GM23338 (cell line): ENCODE measurements around the gene MYO5A. TPM values are rescaled to one million over a fixed set of nuclear protein-coding genes. Genes with fewer than 3 reads are reported as not detected.

Source experiments
- ATAC-seq: fragments of 200-7000 bp; cut with Tn5 transposase; 3 replicates; pipeline ENCODE4 v1.9.1; 2020
- DNase-seq: peaks from one replicate; pipeline ENCODE4 v3.0.0-alpha.2; 2015; ENCODE audit warnings: low spot score
- H2AFZ ChIP-seq: fragments of 200-600 bp; sonication (generic); 2 replicates; pipeline ENCODE4 v1.8.0; 2016; ENCODE audit warnings: antibody characterized with exemption, mild to moderate bottlenecking, moderate library complexity
- H3F3A ChIP-seq: fragments of 200-600 bp; sonication (generic); replicated peaks from 2 replicates; pipeline ENCODE4 v1.8.0; 2017; ENCODE audit warnings: antibody characterized with exemption, mixed run types, low read depth
- H3K27ac ChIP-seq: fragments of 200-600 bp; sonication (generic); 2 replicates; pipeline ENCODE4 v1.6.1; 2016; ENCODE audit warnings: low read depth
- H3K27me3 ChIP-seq: fragments of 200-600 bp; sonication (generic); 2 replicates; pipeline ENCODE4 v1.8.0; 2016; ENCODE audit warnings: mild to moderate bottlenecking, mixed run types, moderate library complexity; ENCODE audit not compliant: insufficient read depth
- H3K36me3 ChIP-seq: fragments of 200-600 bp; sonication (generic); 2 replicates; pipeline ENCODE4 v1.8.0; 2016; ENCODE audit warnings: mild to moderate bottlenecking; ENCODE audit not compliant: insufficient read depth
- H3K4me1 ChIP-seq: fragments of 200-600 bp; sonication (generic); 2 replicates; pipeline ENCODE4 v1.8.0; 2016; ENCODE audit warnings: mild to moderate bottlenecking, moderate library complexity; ENCODE audit not compliant: insufficient read depth
- H3K4me2 ChIP-seq: fragments of 200-600 bp; sonication (generic); 2 replicates; pipeline ENCODE4 v1.7.1; 2017; ENCODE audit warnings: mixed run types
- H3K4me3 ChIP-seq: fragments of 200-600 bp; sonication (generic); 2 replicates; pipeline ENCODE4 v1.6.1; 2016; ENCODE audit warnings: mixed run types
- H3K79me2 ChIP-seq: fragments of 200-600 bp; sonication (generic); replicated peaks from 2 replicates; pipeline ENCODE4 v1.8.0; 2017; ENCODE audit warnings: mild to moderate bottlenecking; ENCODE audit not compliant: insufficient read depth
- H3K9me2 ChIP-seq: fragments of 200-600 bp; sonication (generic); 2 replicates; pipeline ENCODE4 v1.8.0; 2017; ENCODE audit not compliant: insufficient read depth
- H4K20me1 ChIP-seq: fragments of 200-600 bp; sonication (generic); replicated peaks from 2 replicates; pipeline ENCODE4 v1.8.0; 2017; ENCODE audit warnings: mild to moderate bottlenecking; ENCODE audit not compliant: insufficient read depth
- H3K27ac Mint-ChIP-seq: 2 replicates; pipeline ENCODE4 v1.8.0; 2020; ENCODE audit warnings: inconsistent platforms, mild to moderate bottlenecking, moderate library complexity, mixed read lengths
- H3K27me3 Mint-ChIP-seq: 3 replicates; pipeline ENCODE4 v1.8.0; 2022; ENCODE audit warnings: low read depth, mild to moderate bottlenecking, moderate library complexity, mixed read lengths, inconsistent platforms; ENCODE audit not compliant: insufficient read depth, poor library complexity
- H3K36me3 Mint-ChIP-seq: 3 replicates; pipeline ENCODE4 v1.8.0; 2021; ENCODE audit warnings: low read depth, mild to moderate bottlenecking, inconsistent platforms, moderate library complexity, mixed read lengths
- H3K4me1 Mint-ChIP-seq: 3 replicates; pipeline ENCODE4 v1.8.0; 2020; ENCODE audit warnings: mild to moderate bottlenecking, inconsistent platforms, mixed read lengths
- H3K4me3 Mint-ChIP-seq: 3 replicates; pipeline ENCODE4 v1.8.0; 2021; ENCODE audit warnings: moderate library complexity, mild to moderate bottlenecking, inconsistent platforms, mixed read lengths
- H3K9me3 Mint-ChIP-seq: 3 replicates; pipeline ENCODE4 v1.8.0; 2020; ENCODE audit warnings: moderate library complexity, mild to moderate bottlenecking, inconsistent platforms, mixed read lengths
- CREB1 ChIP-seq: fragments of 250-450 bp; sonication (Bioruptor Pico); IDR thresholded peaks from 2 replicates; pipeline ENCODE4 v1.5.0; 2020; ENCODE audit warnings: low read depth, mild to moderate bottlenecking, moderate library complexity
- CTCF ChIP-seq, 2 experiments: fragments of 200-600 bp in 1 of 2; sonication (generic) in 1 of 2; conservative IDR thresholded peaks; 2 replicates each; pipeline versions ENCODE4 v1.5.1 to v1.6.1; 2016 to 2017; ENCODE audit warnings: antibody characterized with exemption in 2 of 2, low read depth in 2 of 2, mild to moderate bottlenecking in 2 of 2, moderate library complexity in 1 of 2
- EZH2 ChIP-seq: fragments of 200-600 bp; sonication (generic); IDR thresholded peaks from one replicate; pipeline ENCODE4 v1.8.0; 2017; ENCODE audit warnings: antibody characterized with exemption, mild to moderate bottlenecking, low read depth; ENCODE audit not compliant: unreplicated experiment
- EZH2phosphoT487 ChIP-seq: fragments of 200-600 bp; sonication (generic); IDR thresholded peaks from one replicate; pipeline ENCODE4 v1.8.1; 2018; ENCODE audit warnings: antibody characterized with exemption; ENCODE audit not compliant: unreplicated experiment
- JUNB ChIP-seq: IDR thresholded peaks from one replicate; pipeline ENCODE4 v1.6.1; 2016; ENCODE audit warnings: antibody characterized with exemption; ENCODE audit not compliant: unreplicated experiment
- NANOG ChIP-seq: IDR thresholded peaks from 2 replicates; pipeline ENCODE4 v1.6.1; 2016; ENCODE audit warnings: antibody characterized with exemption, borderline replicate concordance
- STAT1 ChIP-seq: IDR thresholded peaks from one replicate; pipeline ENCODE4 v1.6.1; 2016; ENCODE audit warnings: antibody characterized with exemption; ENCODE audit not compliant: unreplicated experiment
- ZNF331 ChIP-seq: fragments of 250-450 bp; sonication (Bioruptor Pico); IDR thresholded peaks from 2 replicates; pipeline ENCODE4 v1.5.0; 2020; ENCODE audit warnings: low read depth, mild to moderate bottlenecking, moderate library complexity
- polyA plus RNA-seq: library from polyadenylated mRNA; unstranded; fragments of >200 nt; fragmentation: Nextera tagmentation; extraction: Ambion mirVana; gene quantifications from 2 replicates; pipeline ENCODE4 v1.2.1, GENCODE V29; 2016
- total RNA-seq: library from RNA; depleted of rRNA; stranded (reverse); fragments of >200 nt; shearing (Covaris generic); gene quantifications from 2 replicates; pipeline ENCODE4 v1.2.3, GENCODE V29; 2014
- TF ChIP-seq, protein P1 (sequence below): IDR thresholded peaks from 2 replicates; pipeline ENCODE4 v1.6.1; 2016; ENCODE audit warnings: antibody characterized with exemption
- TF ChIP-seq, protein P2 (sequence below): fragments of 250-450 bp; sonication (Bioruptor Pico); IDR thresholded peaks from 2 replicates; pipeline ENCODE4 v1.5.0; 2020; ENCODE audit warnings: mild to moderate bottlenecking, moderate library complexity

MYO5A gene
- total and polyA plus RNA-seq, 2 experiments from 2014 or later, result 5.7 to 31.8 TPM

DNA sequence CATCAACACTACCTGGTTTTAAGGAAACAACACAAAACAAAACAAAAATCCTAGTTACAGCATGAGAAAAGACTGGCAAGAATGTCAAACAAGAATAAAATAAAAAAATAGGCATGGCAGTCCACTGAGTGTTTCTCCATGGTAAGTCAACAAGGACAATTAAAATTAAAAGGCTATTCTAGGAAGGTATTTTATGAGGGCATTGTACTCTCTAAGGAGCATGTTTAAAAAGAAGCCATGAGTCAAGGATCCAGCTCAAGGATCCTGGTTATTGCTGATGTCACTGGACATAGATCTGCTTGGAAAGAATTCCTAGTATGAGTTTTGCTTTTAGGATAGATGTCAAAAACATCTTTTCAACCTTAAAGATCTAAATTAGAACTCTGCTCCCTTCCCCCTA lies 106.7 kb downstream of the MYO5A start:
- H3K9me2 ChIP-seq, result no peaks in the 10 kb centered on the region

DNA sequence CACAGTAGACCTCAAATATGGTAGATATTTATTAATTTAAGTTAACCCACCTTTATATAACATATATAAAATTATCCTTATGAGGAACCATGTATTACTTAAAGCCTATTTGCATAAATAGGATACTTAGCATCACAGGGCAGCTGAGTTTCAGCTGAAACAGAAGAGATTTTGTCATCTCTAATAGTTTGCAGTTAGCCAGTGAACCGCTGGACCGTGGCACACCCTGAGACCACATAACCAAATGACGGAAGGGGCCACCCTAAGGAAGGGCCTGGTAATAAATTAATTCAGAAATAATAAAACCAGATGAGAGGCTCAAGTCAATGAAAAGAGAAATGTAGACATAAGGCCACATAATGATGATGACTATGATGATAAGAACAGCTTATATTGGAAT lies 107.7 kb downstream of the MYO5A start:
- no peak overlapping the region for H3K27ac ChIP-seq
- no peaks in the 10 kb centered on the region for H3F3A ChIP-seq
- no peaks in the 10 kb centered on the region for H3K79me2 ChIP-seq
- H3K9me3 Mint-ChIP-seq, result no peaks in the 10 kb centered on the region
- H2AFZ ChIP-seq, result no peak overlapping the region
- H3K36me3 Mint-ChIP-seq, result no peaks in the 10 kb centered on the region
- no peaks in the 10 kb centered on the region for H4K20me1 ChIP-seq
- H3K4me2 ChIP-seq, result no peak overlapping the region
- no peaks in the 10 kb centered on the region for H3K27me3 Mint-ChIP-seq
- no peak for DNase-seq
- ATAC-seq, result no peak
- H3K27ac Mint-ChIP-seq, result no peak overlapping the region
- no peak overlapping the region for H3K4me3 Mint-ChIP-seq
- no peaks in the 10 kb centered on the region; the same call in 2 of the 3 replicates for H3K4me1 Mint-ChIP-seq
- no peaks in the 10 kb centered on the region for H3K27me3 ChIP-seq
- no peaks in the 10 kb centered on the region for H3K36me3 ChIP-seq
- no peak overlapping the region for H3K4me3 ChIP-seq
- no peaks in the 10 kb centered on the region for H3K9me2 ChIP-seq
- H3K4me1 ChIP-seq, result no peaks in the 10 kb centered on the region
- TF ChIP-seq, protein P1, sequence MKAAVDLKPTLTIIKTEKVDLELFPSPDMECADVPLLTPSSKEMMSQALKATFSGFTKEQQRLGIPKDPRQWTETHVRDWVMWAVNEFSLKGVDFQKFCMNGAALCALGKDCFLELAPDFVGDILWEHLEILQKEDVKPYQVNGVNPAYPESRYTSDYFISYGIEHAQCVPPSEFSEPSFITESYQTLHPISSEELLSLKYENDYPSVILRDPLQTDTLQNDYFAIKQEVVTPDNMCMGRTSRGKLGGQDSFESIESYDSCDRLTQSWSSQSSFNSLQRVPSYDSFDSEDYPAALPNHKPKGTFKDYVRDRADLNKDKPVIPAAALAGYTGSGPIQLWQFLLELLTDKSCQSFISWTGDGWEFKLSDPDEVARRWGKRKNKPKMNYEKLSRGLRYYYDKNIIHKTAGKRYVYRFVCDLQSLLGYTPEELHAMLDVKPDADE, result no peak
- TF ChIP-seq ZNF331 (no peak), NANOG (no peak), EZH2 (no peak), STAT1 (no peak), JUNB (no peak), CREB1 (no peak), CTCF (conservative IDR thresholded peaks at IDR 0.05; ENCODE audit: low read depth in 2 of 2) (no peak)
- TF ChIP-seq, protein P2, sequence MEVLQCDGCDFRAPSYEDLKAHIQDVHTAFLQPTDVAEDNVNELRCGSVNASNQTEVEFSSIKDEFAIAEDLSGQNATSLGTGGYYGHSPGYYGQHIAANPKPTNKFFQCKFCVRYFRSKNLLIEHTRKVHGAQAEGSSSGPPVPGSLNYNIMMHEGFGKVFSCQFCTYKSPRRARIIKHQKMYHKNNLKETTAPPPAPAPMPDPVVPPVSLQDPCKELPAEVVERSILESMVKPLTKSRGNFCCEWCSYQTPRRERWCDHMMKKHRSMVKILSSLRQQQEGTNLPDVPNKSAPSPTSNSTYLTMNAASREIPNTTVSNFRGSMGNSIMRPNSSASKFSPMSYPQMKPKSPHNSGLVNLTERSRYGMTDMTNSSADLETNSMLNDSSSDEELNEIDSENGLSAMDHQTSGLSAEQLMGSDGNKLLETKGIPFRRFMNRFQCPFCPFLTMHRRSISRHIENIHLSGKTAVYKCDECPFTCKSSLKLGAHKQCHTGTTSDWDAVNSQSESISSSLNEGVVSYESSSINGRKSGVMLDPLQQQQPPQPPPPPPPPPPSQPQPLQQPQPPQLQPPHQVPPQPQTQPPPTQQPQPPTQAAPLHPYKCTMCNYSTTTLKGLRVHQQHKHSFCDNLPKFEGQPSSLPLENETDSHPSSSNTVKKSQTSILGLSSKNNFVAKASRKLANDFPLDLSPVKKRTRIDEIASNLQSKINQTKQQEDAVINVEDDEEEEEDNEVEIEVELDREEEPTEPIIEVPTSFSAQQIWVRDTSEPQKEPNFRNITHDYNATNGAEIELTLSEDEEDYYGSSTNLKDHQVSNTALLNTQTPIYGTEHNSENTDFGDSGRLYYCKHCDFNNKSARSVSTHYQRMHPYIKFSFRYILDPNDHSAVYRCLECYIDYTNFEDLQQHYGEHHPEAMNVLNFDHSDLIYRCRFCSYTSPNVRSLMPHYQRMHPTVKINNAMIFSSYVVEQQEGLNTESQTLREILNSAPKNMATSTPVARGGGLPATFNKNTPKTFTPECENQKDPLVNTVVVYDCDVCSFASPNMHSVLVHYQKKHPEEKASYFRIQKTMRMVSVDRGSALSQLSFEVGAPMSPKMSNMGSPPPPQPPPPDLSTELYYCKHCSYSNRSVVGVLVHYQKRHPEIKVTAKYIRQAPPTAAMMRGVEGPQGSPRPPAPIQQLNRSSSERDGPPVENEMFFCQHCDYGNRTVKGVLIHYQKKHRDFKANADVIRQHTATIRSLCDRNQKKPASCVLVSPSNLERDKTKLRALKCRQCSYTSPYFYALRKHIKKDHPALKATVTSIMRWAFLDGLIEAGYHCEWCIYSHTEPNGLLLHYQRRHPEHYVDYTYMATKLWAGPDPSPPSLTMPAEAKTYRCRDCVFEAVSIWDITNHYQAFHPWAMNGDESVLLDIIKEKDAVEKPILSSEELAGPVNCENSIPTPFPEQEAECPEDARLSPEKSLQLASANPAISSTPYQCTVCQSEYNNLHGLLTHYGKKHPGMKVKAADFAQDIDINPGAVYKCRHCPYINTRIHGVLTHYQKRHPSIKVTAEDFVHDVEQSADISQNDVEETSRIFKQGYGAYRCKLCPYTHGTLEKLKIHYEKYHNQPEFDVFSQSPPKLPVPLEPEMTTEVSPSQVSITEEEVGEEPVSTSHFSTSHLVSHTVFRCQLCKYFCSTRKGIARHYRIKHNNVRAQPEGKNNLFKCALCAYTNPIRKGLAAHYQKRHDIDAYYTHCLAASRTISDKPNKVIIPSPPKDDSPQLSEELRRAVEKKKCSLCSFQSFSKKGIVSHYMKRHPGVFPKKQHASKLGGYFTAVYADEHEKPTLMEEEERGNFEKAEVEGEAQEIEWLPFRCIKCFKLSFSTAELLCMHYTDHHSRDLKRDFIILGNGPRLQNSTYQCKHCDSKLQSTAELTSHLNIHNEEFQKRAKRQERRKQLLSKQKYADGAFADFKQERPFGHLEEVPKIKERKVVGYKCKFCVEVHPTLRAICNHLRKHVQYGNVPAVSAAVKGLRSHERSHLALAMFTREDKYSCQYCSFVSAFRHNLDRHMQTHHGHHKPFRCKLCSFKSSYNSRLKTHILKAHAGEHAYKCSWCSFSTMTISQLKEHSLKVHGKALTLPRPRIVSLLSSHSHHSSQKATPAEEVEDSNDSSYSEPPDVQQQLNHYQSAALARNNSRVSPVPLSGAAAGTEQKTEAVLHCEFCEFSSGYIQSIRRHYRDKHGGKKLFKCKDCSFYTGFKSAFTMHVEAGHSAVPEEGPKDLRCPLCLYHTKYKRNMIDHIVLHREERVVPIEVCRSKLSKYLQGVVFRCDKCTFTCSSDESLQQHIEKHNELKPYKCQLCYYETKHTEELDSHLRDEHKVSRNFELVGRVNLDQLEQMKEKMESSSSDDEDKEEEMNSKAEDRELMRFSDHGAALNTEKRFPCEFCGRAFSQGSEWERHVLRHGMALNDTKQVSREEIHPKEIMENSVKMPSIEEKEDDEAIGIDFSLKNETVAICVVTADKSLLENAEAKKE (CRISPR knock-in tag), result no peak

More for the DNA sequence above, 106.7 kb downstream of the MYO5A start:
- Histone ChIP-seq H3K79me2 (no peaks in the 10 kb centered on the region), H3K4me1 (no peaks in the 10 kb centered on the region), H4K20me1 (no peaks in the 10 kb centered on the region), H3K36me3 (no peaks in the 10 kb centered on the region), H3K27ac (no peak overlapping the region), H3K4me2 (no peak overlapping the region), H3K27me3 (no peaks in the 10 kb centered on the region), H3F3A (no peaks in the 10 kb centered on the region), H3K4me3 (no peak overlapping the region), H2AFZ (no peak overlapping the region)
- Mint-ChIP-seq H3K9me3 (no peaks in the 10 kb centered on the region), H3K36me3 (no peaks in the 10 kb centered on the region), H3K4me3 (no peak overlapping the region), H3K27ac (no peak overlapping the region), H3K4me1 (no peaks in the 10 kb centered on the region; the same call in 2 of the 3 replicates), H3K27me3 (no peaks in the 10 kb centered on the region)
- TF ChIP-seq STAT1, result no peak
- TF ChIP-seq EZH2phosphoT487, result no peak
- no peak for ATAC-seq
- DNase-seq, result no peak
